Activated CD8-positive, alpha-beta memory T cell treated with anti-CD3 and anti-CD28 coated beads, Interleukin-2, amount 50 U/mL, for 4 hours (primary cell): ENCODE results near the gene REV1.
"Not testable (repeated sequence)": the region's sequence is repeated elsewhere in the genome, so short reads cannot be mapped to it uniquely, and the experiment has no call there.

Experiments
- DNase-seq: peaks from one replicate; pipeline ENCODE4 v3.0.0-alpha.2; 2020

REV1 gene

DNA sequence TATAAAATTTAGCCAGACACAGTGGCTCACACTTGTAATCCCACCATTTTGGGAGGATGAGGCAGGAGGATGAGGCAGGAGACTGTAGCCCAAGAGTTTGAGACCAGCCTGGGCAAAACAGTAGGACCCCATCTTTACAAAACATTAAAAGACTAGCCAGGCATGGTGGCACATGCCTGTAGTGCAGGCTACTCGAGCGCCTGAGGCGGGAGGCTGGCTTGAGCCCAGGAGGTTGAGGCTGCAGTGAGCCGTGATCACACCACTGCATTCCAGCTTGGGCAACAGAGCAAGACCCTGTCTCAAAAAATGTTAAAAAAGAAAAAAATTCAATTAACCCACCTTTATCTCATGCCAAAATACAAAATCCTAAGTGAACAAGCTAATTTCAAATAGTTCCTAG is 4.0 kb downstream of the REV1 start:
- DNase-seq: no peak

DNA sequence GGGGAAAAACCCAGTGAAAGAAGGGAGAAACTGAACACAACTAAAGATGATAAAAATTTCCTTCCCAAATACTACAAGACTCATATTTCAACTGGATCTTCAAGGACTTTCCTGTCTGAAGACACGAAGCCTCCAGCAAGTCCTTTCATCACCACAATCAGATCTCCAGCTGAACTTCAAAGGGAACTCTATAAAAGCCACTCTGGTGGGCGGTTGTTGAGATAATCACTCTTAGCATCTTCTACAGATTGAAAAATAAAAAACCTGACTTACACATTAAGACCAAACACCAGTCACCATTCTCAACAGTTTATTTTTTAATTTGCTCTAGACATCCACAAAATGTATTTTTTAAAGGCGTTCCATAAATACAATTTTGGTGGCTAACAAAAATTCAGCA is 4.4 kb downstream of the REV1 start:
- DNase-seq: no peak

DNA sequence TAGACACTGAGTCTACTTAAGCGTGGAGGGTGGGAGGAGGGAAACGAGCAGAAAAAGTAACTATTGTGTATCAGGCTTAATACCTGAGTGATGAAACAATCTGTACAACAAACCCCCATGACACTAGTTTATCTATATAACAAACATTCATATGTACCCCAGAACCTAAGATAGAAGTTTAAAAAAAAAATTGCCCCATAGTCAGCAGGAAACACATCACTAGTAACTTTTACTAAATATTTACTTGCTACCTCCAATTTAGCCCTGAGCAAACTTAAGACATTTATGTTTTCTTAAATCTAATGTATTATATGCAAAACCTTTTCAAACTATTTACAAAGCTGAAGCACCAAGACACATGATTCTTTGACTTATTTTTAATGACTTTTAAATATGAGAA is 5.6 kb downstream of the REV1 start:
- DNase-seq: no peak

DNA sequence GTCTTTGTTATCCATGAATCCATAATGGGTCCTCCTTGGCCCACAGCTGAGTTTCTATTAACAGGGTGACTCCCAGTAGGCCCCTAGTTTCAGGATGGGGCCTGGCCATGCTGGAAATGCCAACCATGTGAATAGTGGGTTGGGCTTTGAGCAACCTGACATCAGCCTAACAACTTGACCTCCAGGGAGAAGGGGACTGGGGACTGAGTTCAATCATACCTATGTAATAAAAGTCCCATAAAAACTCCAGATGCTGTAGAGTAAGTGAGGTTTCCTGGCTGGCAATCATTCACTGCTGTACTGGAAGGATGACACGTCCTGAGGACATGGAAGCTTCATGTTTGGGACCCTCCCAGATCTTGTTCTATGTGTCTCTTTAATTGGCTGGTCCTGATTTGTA is 7.9 kb downstream of the REV1 start:
- no peak for DNase-seq

DNA sequence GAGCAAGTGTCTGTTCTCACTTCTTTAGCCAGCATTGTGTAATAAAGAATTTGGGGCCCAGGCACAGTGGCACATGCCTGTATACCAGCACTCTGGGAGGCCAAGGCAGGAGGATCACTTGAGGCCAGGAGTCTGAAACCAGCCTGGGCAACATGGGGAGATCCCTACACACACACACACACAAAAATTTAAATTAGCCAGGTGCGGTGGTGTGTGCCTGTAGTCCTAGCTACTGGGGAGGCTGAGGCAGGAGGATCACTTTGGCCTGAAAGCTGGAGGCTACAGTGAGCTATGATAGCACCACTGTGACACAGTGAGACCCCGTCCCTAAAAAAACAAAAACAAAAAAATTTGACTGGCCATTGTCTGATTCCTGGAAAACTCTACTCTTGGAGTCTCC is 8.3 kb downstream of the REV1 start:
- no peak for DNase-seq

DNA sequence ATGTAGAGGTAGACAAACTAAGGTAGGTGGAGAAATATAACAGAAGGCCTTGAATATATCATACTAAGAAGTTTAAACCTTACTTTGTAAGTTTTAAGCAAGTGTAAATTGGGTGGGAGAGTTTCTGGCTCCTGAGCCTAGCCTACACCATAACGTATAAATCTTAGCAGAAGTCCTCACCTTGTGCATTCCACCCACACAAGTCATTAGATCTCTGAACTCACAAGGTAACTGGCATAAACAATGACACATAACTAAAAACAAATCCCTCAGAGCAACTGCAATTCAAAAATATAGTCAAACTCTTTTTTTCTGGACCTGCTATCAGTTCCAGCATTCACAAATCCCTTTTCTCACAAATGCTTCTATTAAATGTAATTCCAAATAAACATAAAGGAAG is 9.4 kb downstream of the REV1 start:
- no peak for DNase-seq

DNA sequence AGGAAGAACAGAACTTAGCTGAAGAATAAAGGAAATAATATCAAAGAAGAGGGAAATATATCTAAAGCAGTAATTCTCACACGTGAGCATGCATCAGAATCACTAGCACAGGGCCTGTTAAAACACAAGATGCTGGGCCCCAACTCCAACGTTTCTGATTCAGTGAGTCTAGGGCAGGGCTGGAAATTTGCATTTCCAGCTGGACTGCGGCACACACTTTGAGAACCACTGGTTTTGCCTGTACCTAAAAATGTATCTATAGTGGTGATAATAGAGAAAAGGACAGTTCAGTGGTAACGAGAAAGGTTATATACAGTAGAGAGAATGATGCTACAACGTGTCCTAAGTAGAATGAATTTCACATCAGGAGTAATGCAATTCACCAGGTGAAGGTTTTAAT is 11.2 kb downstream of the REV1 start:
- no peak for DNase-seq

DNA sequence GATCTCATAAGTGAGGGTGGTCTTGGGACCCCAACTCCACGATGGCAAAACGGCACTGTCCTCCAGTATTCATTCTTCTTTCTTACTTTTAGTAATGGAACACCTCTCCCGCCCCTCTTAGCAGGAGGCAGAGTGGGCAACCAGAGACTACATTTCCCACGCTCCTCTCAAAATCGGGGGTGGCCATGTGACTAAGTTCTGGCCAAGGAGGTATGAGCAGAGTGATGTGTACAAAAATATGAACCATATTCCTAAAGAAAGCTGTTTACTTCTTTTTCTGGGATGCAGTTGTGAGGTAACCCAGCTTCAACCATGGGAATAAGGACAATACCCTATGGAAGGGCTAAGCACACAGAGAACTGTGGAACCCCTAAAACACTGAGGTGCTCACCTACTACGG is 12.8 kb downstream of the REV1 start:
- no peak for DNase-seq

DNA sequence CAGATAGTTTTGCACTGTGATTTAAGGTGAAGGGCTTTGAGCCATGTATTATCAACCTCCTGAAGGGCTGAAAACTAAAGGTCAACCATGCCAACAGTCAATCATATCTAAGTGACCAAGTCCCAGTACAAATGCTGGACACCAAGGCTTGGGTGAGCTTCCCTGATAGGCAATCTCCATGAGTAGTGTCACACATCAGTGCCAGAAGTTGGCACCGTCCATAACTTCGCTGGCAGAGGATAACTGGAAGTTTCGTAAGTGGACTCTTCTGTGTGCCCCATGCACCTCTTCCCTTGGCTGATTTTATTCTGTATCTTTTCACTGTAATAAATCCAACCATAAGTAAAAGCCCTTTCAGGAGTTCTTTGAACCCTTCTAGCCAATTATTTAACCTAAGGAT is 13.2 kb downstream of the REV1 start:
- no peak for DNase-seq

DNA sequence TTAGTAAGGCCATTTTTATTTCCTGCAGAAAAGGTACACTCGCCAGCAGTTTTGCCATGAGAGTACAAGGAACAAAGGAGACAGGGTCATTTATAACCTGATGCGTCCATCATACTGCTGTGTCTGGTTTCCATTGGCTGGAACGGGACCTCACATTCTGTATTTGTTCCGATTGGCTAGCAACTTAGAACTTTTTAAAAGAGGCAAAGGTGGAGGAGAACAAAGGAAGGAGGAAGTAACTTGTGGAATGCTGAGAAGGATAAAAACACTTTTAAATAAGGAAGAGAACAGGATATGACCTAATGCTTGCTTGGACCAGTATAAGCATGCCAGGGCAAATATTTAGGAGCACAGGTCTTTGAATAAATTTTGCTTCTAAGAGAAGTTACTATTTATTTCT is 14.7 kb downstream of the REV1 start:
- DNase-seq: not testable (repeated sequence)

DNA sequence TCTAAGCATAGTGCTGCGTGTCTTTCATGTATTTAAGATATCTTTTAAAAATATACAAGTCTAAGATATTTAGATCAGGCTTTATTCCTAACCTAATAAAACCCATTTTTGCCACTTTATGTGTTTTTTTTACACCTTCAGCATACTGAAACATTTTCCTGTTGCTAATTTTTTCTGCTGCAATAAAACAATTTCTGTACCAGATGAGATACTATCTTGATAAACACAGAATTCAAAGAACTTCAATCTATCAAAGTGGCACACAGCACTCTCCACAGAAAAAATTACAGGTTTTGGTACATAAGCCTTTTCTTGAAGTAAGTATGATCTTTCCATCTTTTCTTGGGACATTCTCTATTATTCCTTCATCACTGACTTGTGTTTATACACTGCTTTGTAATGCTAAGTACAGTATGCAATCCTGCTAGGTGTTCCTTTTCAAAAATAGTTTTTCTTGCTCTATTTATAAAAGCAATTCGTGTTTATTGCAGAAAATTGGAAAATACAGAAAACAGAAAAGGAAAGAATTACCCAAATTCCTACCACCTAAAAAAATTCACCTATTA is 16.2 kb downstream of the REV1 start:
- DNase-seq: no peak

DNA sequence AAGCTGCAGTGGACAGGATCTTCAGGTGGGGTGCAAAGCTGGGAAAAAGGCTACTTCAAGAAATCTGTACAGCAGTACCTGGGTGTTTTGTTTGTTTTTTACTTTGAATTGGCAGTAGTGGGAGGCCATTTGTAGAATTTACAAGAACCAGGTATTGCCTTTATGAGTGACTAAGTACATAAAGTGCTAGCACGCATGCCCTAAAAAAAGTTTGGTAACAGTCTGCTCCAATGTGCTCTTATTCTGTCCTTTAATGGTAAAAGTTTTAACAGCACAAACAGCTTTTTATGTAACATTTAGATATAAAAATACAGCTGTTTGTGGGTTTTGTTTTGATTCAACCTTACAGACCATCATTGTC is 17.2 kb downstream of the REV1 start:
- no peak for DNase-seq

DNA sequence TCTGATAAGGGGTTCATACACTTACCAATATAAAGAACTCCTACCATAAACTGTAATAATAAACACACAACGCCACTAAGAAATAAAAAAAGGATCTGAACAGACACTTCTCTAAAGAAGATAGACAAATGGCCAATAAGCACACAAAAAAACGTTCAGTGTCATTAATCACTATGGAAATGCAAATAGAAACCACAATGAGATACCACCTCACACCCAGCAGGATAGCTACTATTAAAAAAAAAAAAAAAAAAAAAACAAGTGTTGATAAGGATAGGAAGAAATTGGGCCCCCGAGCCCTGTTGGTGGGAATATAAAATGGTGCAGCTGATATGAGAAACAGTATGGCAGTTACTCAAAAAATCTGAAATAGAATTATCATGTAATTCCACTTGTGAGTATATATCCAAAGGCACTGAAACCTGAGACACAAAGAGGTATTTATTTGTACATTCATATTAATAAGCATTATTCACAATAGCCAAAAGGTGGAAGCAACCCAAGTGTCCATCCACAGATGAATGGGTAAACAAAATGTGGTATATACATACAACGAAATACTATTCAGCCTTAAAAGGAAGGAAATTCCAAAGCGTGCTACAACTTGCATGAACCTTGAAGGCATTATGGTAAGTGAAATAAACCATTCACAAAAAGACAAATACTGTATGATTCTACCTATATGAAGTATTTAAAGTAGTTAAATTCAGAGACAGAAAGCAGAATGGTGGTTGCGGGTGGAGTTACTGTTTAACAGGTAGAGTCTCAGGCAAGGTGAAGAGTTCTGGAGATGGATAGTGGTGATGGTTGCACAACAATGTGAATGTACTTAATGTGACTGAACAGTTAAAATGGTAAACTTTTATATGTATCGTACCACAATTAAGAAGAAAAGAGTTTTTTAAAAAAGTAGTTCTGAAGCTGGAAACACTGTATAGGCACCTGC is 17.9 kb downstream of the REV1 start:
- DNase-seq: no peak

DNA sequence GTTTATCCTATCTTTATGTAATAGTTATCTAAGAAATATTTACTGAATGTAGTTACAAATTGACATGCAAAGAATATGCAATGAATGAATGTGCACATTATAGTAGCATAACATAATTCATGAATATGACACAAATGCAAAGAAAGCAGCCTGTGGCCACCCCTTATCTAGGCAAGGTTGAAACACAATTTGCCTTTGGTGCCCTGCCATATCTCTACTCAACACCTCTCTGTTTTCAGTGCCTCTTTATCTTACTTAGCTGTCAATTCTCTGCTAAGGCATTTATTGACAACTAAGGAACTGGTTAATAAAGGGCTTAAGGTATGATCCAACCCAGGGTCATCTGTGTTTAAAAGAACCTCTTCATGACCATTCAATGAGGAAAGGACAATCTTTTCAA is 18.9 kb downstream of the REV1 start:
- no peak for DNase-seq

DNA sequence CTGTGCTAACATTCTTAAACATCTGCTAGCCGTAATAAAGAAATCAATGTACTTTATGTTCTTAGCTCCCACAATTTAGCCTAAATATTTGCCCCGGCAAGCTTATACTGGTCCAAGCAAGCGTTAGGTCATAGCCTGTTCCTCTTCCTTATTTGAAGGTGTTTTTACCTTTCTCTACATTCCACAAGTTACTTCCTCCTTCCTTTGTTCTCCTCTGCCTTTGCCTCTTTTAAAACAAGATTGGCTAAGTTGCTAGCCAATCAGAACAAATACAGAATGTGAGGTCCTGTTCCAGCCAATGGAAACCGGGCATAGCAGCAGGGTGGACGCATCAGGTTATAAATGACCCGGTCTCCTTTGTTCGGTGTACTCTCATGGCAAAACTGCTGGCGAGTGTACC is 19.4 kb downstream of the REV1 start:
- DNase-seq: not testable (repeated sequence)

DNA sequence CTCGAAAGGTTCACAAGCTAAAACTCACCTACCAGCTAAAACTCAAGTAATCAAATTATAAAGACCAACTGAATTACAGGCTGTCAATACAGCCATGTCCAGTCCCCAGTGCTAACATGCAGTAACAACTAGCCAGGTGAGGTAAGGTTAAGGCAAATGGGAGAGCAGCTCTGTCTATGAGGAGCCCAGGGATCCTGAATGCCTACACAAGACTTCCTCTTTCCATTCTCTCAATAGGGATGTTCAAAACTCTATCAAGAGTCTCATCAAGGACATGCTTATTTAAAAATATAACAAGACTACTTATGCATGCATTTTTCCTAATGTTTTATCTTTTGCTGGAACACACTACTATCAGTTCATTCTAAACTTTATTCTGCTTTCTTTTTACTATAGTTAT is 20.4 kb downstream of the REV1 start:
- no peak for DNase-seq

DNA sequence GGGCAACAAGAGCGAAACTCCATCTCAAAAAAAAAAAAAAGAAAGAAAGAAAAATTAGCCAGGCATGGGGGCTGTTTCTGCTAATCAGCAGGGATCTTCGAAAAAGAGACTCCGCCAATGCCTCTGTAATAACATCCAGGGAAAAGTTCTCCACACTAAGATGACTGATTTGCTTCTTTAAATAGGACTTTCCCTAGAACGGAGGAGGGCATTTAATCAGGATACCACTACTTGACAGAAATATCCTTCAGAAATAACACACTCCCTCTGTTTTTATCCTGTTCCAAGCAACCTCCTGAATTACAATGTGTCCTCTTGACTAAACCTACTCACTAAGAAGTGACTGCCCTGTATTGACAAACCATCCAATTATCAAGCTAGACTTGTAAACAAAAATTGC is 21.7 kb downstream of the REV1 start:
- no peak for DNase-seq

DNA sequence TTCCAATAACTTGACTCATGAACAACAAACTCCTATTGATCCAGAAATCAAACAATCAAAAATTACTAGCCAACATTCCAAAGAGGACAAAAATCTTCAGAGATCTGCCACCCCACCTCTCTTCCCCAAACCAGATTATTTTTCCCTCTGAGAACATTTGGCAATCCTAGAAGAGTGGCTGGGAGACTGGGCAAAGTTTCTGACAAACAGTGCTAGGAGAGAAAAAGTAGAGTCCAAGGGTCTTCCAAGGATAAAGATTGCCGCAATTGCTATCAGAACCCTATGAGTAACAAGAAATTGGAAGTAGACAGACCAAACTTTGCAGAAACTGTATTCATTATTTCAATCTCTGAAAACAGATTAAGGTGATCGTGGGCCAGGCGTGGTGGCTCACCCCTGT is 22.4 kb downstream of the REV1 start:
- DNase-seq: no peak

DNA sequence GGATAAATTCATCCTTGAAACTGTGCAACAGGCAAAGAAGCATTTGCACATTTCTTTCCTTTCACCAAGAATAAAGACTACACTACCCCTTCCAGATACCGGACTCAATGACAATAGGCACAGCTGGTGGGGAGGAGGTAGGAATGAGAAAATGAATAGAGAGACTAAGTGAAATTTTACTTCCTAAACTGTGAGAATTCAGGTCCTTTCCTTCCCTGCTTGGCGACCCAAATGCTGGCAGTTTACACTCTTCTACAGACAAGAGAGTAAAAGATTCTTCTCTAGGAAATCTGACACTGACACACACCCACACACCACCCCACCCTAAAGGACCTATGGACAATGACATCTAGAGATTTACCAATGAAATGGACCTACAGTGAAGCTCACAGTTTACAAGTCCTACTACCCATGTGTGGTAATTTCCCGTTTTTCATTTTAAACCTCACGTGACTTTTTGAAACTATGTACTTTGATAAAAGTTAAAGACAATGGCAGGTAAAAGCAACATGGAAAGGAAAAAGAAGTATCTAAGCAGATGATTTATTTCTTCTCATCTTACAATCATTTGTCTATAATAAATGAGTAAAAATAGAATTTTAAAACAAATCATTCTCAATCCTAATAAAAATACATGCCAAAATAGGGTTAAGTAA is 27.9 kb downstream of the REV1 start:
- no peak for DNase-seq

DNA sequence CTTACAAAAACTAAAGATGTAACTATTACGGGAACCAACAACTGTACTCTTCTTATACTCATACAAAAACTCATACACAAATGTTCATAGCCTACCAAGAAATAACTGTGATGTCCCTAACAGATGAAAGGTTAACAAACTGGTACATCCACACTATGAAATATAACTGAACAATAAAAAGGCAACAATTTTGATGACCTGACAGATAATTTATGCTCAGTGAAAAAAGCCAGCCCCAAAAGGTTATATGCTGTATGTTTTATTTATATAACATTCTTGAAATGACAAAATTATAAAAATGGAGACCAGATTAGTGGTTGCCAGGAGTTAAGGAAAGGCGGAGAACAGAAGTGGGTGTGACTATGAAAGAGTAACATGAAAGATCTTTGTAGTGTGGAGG is 31.3 kb downstream of the REV1 start:
- no peak for DNase-seq

DNA sequence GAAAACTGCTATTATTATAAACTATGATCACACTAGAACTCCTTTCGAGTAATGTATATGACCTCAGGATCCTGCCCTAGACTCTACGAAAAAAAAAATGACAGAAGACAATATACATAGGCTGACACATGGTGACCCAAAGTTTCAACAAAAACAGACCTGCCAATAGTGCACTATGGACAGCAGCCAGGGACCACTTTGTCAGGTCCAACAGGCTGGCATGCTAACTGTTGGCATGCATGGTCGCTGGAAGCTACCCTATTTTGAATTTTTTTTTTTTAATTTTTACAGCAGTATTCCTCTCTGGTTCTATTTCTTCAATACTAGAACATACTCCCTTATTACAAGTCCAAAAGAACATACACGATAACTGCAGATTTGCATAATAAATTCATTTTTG is 38.1 kb downstream of the REV1 start:
- no peak for DNase-seq

DNA sequence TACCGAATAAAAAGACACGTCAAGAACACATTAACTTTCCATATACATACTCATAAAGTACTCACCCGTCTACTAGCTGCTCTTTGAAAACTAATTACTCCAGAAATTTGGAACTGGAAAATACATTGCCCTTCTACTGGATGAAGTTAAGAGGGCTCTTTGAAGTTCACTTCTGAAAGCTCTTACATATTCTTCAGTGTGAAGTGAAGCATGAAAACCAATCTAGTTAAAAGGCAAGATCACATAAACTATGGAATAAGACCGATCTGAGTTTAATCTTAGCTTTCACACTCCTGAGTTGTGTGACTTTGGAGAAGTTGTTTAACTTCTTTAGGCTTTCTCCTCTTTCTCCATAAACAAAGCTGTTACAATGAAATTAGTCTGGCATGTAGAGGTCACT is 38.5 kb downstream of the REV1 start:
- no peak for DNase-seq

DNA sequence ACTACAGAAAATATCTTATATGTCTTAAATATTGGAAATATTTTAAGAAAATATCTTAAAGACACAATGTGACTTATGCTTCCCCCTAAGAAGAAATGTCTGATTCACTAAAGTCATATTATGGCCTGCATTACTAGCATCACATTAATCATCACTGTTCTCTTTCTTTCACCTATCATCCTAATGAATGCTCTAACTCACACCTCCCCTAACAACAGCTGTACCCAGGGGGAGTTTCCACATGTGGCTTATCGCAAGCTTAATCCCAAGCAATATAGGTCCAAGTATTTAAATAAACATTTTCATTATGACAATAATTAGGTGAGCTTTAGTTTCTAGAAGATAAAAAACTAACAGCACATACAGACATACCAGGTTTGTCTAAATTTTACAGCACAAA is 39.6 kb downstream of the REV1 start:
- DNase-seq: no peak

DNA sequence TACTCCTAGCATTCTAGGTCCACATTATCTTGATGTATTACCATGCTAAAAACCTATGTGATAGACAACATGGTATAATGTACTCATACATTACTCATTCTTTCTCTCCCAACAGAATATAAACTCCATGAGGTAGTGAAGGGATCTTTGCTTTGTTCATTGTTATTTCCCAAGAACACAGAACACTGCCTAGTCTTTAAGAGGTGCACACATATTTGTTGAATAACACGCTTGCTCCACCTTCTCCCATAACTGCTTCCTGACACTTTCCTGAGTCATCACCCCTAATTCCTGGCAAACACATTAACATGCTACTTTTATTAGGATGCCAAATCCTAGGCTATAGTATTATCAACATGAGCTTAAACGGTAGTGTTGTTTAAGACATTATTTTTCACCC is 41.3 kb downstream of the REV1 start:
- no peak for DNase-seq
